HepG2 (cell line): ENCODE results near the gene CASZ1. TPM values are rescaled to one million over a fixed set of nuclear protein-coding genes. Genes with fewer than 3 reads are reported as not detected.
A peak's percentile ranks its signal among the peaks of the same experiment; 100 is the strongest.

Experiments used
- GMEB1 ChIP-seq: sonication (generic); formaldehyde crosslinking; IDR thresholded peaks from 2 replicates; pipeline ENCODE4 v1.5.1; 2020; ENCODE audit warnings: missing genetic modification reagents, mild to moderate bottlenecking, borderline replicate concordance
- HNRNPH1 ChIP-seq: fragments of 200-400 bp; formaldehyde crosslinking; optimal IDR thresholded peaks from 2 replicates; pipeline ENCODE3; 2017; ENCODE audit warnings: mild to moderate bottlenecking, low read depth, low read length
- IRF9 ChIP-seq: sonication (generic); formaldehyde crosslinking; IDR thresholded peaks from 2 replicates; pipeline ENCODE4 v1.8.0; 2022; ENCODE audit warnings: missing genetic modification reagents, mild to moderate bottlenecking, borderline replicate concordance
- MAF1 ChIP-seq: sonication (generic); formaldehyde crosslinking; IDR thresholded peaks from 2 replicates; pipeline ENCODE4 v1.5.0; 2020; ENCODE audit warnings: missing genetic modification reagents, borderline replicate concordance
- MAFG ChIP-seq: sonication (generic); formaldehyde crosslinking; IDR thresholded peaks from 2 replicates; pipeline ENCODE4 v1.5.1; 2020; ENCODE audit warnings: mild to moderate bottlenecking, missing genetic modification reagents
- NFATC3 ChIP-seq: sonication (generic); formaldehyde crosslinking; IDR thresholded peaks from 2 replicates; pipeline ENCODE4 v1.5.1; 2020; ENCODE audit warnings: mild to moderate bottlenecking, missing genetic modification reagents
- NONO ChIP-seq, 2 experiments: fragments of 450-650 bp in 1 of 2; sonication (generic) in 1 of 2; formaldehyde crosslinking in 1 of 2; IDR thresholded peaks in 1 of 2; conservative IDR thresholded peaks in 1 of 2; 2 replicates each; pipeline versions ENCODE4 v1.6.1 to v1.8.0; 2017 to 2022; ENCODE audit warnings: mild to moderate bottlenecking in 1 of 2, missing genetic modification reagents in 1 of 2, moderate library complexity in 1 of 2
- PRDM15 ChIP-seq: sonication (generic); formaldehyde crosslinking; IDR thresholded peaks from 2 replicates; pipeline ENCODE4 v1.4.0; 2020; ENCODE audit warnings: missing genetic modification reagents
- SMC3 ChIP-seq: IDR thresholded peaks from 2 replicates; pipeline ENCODE4 v1.6.1; 2011; ENCODE audit warnings: low read length, improper control_type of control experiment
- SP140L ChIP-seq: sonication (generic); formaldehyde crosslinking; IDR thresholded peaks from 2 replicates; pipeline ENCODE4 v1.4.0; 2020; ENCODE audit warnings: missing genetic modification reagents, borderline replicate concordance
- THAP11 ChIP-seq: IDR thresholded peaks from 2 replicates; pipeline ENCODE4 v1.6.1; 2016; ENCODE audit warnings: missing biosample characterization, missing genetic modification reagents
- TMF1 ChIP-seq: sonication (generic); formaldehyde crosslinking; IDR thresholded peaks from 2 replicates; pipeline ENCODE4 v1.8.1; 2022; ENCODE audit warnings: low read depth, missing genetic modification reagents
- U2AF1 ChIP-seq: fragments of 200-400 bp; formaldehyde crosslinking; optimal IDR thresholded peaks from 2 replicates; pipeline ENCODE3; 2017; ENCODE audit warnings: mild to moderate bottlenecking, low read depth, low read length
- ZNF460 ChIP-seq: sonication (generic); formaldehyde crosslinking; IDR thresholded peaks from 2 replicates; pipeline ENCODE4 v1.5.1; 2020; ENCODE audit warnings: missing genetic modification reagents, mild to moderate bottlenecking, borderline replicate concordance
- ZNF605 ChIP-seq: sonication (generic); formaldehyde crosslinking; IDR thresholded peaks from 2 replicates; pipeline ENCODE4 v1.8.0; 2022; ENCODE audit warnings: mild to moderate bottlenecking, missing genetic modification reagents
- ZNF775 ChIP-seq: sonication (generic); formaldehyde crosslinking; IDR thresholded peaks from 2 replicates; pipeline ENCODE4 v1.4.0; 2020; ENCODE audit warnings: missing genetic modification reagents, mild to moderate bottlenecking, moderate library complexity, borderline replicate concordance
- polyA plus RNA-seq, 8 experiments: library from polyadenylated mRNA; depleted of rRNA in 3 of 8; stranded (reverse) in 7 of 8; unstranded in 1 of 8; fragments of >200 nt; fragmentation: Illumina TruSeq in 4 of 8; extraction: Trizol in 4 of 8; gene quantifications; 2 replicates each; pipeline versions ENCODE4 v1.2.1 to v1.2.3, GENCODE V29; 2011 to 2016; ENCODE audit warnings: low read depth in 4 of 8, missing spikeins in 1 of 8, mixed read lengths in 1 of 8; ENCODE audit not compliant: insufficient read depth in 1 of 8
- total RNA-seq, 5 experiments: library from RNA; depleted of rRNA; stranded (reverse); fragments of >200 nt; fragmentation: Illumina TruSeq; extraction: Trizol; gene quantifications; 2 replicates each; pipeline ENCODE4 v1.2.3, GENCODE V29; 2016; ENCODE audit warnings: low read depth in 1 of 5
- TF ChIP-seq, protein P1 (sequence below): IDR thresholded peaks from 2 replicates; pipeline ENCODE4 v1.6.1; 2016; ENCODE audit warnings: missing genetic modification reagents, missing compliant biosample characterization
- TF ChIP-seq, protein P2 (sequence below): fragments of 450-650 bp; IDR thresholded peaks from 2 replicates; pipeline ENCODE4 v1.6.1; 2017; ENCODE audit warnings: mild to moderate bottlenecking
- TF ChIP-seq, protein P3 (sequence below): sonication (generic); formaldehyde crosslinking; IDR thresholded peaks from 2 replicates; pipeline ENCODE4 v1.4.0; 2020; ENCODE audit warnings: mild to moderate bottlenecking, missing genetic modification reagents

The CASZ1 gene
- total and polyA plus RNA-seq, 2 of the 13 experiments (the other 11 are each of a cell fraction or from before 2014, with no cell fraction given), result 1.9 to 3.7 TPM

- TF ChIP-seq GMEB1 (no peak), SP140L (CRISPR knock-in tag) (0 out of 2 replicates have a peak, but pooled peaks have one; percentile 39), THAP11 (CRISPR knock-in tag) (peak; percentile 35), ZNF605 (no peak), HNRNPH1 (no peak), ZNF775 (no peak), SMC3 (no peak), U2AF1 (no peak), MAF1 (CRISPR knock-in tag) (no peak; the same call in 1 of the 2 replicates), ZNF460 (CRISPR knock-in tag) (no peak), IRF9 (no peak), TMF1 (peak; percentile 61; the same call in 1 of the 2 replicates), PRDM15 (no peak), NFATC3 (CRISPR knock-in tag) (no peak), MAFG (CRISPR knock-in tag) (no peak), NONO (IDR thresholded peaks at IDR 0.05) (no peak), NONO (CRISPR knock-in tag; conservative IDR thresholded peaks at IDR 0.05) (no peak)
- TF ChIP-seq, protein P1, sequence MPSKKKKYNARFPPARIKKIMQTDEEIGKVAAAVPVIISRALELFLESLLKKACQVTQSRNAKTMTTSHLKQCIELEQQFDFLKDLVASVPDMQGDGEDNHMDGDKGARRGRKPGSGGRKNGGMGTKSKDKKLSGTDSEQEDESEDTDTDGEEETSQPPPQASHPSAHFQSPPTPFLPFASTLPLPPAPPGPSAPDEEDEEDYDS (CRISPR knock-in tag), result no peak
- TF ChIP-seq, protein P2, sequence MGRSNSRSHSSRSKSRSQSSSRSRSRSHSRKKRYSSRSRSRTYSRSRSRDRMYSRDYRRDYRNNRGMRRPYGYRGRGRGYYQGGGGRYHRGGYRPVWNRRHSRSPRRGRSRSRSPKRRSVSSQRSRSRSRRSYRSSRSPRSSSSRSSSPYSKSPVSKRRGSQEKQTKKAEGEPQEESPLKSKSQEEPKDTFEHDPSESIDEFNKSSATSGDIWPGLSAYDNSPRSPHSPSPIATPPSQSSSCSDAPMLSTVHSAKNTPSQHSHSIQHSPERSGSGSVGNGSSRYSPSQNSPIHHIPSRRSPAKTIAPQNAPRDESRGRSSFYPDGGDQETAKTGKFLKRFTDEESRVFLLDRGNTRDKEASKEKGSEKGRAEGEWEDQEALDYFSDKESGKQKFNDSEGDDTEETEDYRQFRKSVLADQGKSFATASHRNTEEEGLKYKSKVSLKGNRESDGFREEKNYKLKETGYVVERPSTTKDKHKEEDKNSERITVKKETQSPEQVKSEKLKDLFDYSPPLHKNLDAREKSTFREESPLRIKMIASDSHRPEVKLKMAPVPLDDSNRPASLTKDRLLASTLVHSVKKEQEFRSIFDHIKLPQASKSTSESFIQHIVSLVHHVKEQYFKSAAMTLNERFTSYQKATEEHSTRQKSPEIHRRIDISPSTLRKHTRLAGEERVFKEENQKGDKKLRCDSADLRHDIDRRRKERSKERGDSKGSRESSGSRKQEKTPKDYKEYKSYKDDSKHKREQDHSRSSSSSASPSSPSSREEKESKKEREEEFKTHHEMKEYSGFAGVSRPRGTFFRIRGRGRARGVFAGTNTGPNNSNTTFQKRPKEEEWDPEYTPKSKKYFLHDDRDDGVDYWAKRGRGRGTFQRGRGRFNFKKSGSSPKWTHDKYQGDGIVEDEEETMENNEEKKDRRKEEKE, result no peak
- TF ChIP-seq, protein P3, sequence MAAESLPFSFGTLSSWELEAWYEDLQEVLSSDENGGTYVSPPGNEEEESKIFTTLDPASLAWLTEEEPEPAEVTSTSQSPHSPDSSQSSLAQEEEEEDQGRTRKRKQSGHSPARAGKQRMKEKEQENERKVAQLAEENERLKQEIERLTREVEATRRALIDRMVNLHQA (CRISPR knock-in tag), result no peak
These were observed 110.5 kb downstream of the CASZ1 start (continued) for GRCh38 chr1:10685808-10686403.
